Esophagus muscularis mucosa (tissue), 4 donors: ENCODE data around the gene STAT5B. TPM values are rescaled to one million over a fixed set of nuclear protein-coding genes. Genes with fewer than 3 reads are reported as not detected.

ENCODE experiments used
- DNase-seq: peaks from one replicate; pipeline ENCODE4 v3.0.0-alpha.2; 2017; ENCODE audit errors: extremely low spot score
- H3K27ac ChIP-seq, 4 donors: fragments of 200-600 bp; sonication (generic); replicated peaks in 1 of 4; 1 replicate in 3 of 4; 2 replicates in 1 of 4; pipeline ENCODE4 v1.5.1; 2016 to 2019; ENCODE audit warnings: mild to moderate bottlenecking in 1 of 4
- H3K27me3 ChIP-seq, 4 donors: fragments of 200-600 bp; sonication (generic); one replicate each; pipeline versions ENCODE4 v1.5.1 to v1.6.0; 2016 to 2019
- H3K36me3 ChIP-seq, 4 donors: fragments of 200-600 bp; sonication (generic); one replicate each; pipeline ENCODE4 v1.5.1; 2016 to 2019
- H3K4me1 ChIP-seq, 4 donors: fragments of 200-600 bp; sonication (generic); one replicate each; pipeline ENCODE4 v1.5.1; 2016 to 2019
- H3K4me3 ChIP-seq, 4 donors: fragments of 200-600 bp; sonication (generic); 1 replicate in 2 of 4; 2 replicates in 2 of 4; pipeline ENCODE4 v1.5.1; 2016 to 2019; ENCODE audit warnings: mild to moderate bottlenecking in 4 of 4, moderate library complexity in 1 of 4
- H3K9me3 ChIP-seq, 4 donors: fragments of 200-600 bp; sonication (generic); 1 replicate in 3 of 4; 2 replicates in 1 of 4; pipeline ENCODE4 v1.5.1; 2016 to 2019
- EP300 ChIP-seq: sonication (generic); formaldehyde crosslinking; IDR thresholded peaks from one replicate; pipeline ENCODE4 v1.6.1; 2017; ENCODE audit warnings: antibody characterized with exemption
- POLR2A ChIP-seq: fragments of 450-650 bp; IDR thresholded peaks from one replicate; pipeline ENCODE4 v1.6.1; 2017; ENCODE audit warnings: antibody characterized with exemption, moderate library complexity, mild to moderate bottlenecking, low read depth
- POLR2AphosphoS5 ChIP-seq, 2 donors: sonication (generic); formaldehyde crosslinking; IDR thresholded peaks; one replicate each; pipeline ENCODE4 v1.6.1; 2017; ENCODE audit warnings: antibody characterized with exemption in 2 of 2
- WGBS: methylation state at CpG from one replicate; pipeline ENCODE4 v1.1.5; 2018; 5-methylcytosine and 5-hydroxymethylcytosine counted together
- intact Hi-C: fragments of 100-400 bp; cut with DNase I; formaldehyde crosslinking; loops from one replicate; pipeline ENCODE4 v1.15.1; 2023
- total RNA-seq, 4 donors: library from RNA; depleted of rRNA; stranded (reverse); fragments of >200 nt; gene quantifications; one replicate each; pipeline versions ENCODE4 v1.1.0 to v1.2.1, GENCODE V29; 2016
- TF ChIP-seq, protein P1 (sequence below), 3 experiments: fragments of 200-600 bp in 2 of 3; fragments of 450-650 bp in 1 of 3; sonication (generic) in 2 of 3; IDR thresholded peaks; one replicate each; pipeline ENCODE4 v1.5.1; 2017 to 2019; ENCODE audit warnings: antibody characterized with exemption in 3 of 3, mild to moderate bottlenecking in 2 of 3, moderate library complexity in 1 of 3

STAT5B gene
- total RNA-seq, 4 donors from 2014 or later: 75.0 to 93.4 (median 85.2) TPM

DNA sequence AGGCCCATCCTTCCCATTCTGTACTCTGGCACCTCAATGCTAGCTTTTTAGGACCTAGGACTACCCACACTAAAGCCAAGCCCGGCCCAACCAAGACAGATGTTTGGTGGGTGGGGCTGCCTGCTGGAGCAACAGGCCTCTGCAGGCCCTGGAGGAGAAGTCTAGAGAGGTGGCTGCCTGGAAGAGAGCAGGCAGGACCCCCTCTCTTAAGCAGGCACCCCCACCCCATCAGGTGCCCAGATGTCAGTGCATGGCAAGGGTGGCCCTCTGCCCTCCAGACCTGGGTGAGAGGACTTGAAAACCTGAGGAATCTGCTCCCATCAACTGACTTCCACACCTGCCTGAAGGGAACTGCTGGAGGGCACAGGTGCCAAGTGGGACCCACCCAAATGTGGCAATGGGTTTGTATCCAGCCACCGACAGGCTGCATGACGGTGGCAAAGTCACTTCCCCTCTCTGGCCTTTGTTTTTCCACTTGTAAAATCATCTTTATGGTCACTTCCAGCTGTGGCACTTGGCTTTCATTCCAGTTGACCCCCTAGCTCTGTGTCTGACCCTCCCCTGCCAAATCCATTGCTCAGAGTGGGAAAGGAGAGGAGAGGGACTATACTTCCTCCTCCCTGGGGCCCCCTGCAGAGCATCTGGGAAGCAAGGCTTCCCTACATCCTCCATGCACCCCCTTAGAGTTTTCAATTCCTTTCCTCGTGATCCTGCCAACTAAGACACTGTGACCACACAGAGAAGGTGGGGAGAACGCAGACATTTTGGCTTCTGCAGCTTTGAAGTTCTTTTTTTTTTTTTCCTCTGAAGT, 10.4 kb upstream of the STAT5B start:
- H3K4me1 ChIP-seq: peaks cover 34 to 60% (median 59%) of the 10 kb centered on the region in 4 donors
- H3K36me3 ChIP-seq: peaks cover 0 to 7% (median 3%) of the 10 kb centered on the region in 4 donors
- H3K27ac ChIP-seq: peak overlapping the region; percentile 89 to 96 (median 91)
- peak overlapping the region; percentile 73 to 87 (median 79) for H3K4me3 ChIP-seq
- peak; percentile 92 for DNase-seq
- no peaks in the 10 kb centered on the region for H3K27me3 ChIP-seq
- TF ChIP-seq POLR2A (no peak), EP300 (no peak), POLR2AphosphoS5 (IDR thresholded peaks at IDR 0.05) (no peak)
- TF ChIP-seq, protein P1, sequence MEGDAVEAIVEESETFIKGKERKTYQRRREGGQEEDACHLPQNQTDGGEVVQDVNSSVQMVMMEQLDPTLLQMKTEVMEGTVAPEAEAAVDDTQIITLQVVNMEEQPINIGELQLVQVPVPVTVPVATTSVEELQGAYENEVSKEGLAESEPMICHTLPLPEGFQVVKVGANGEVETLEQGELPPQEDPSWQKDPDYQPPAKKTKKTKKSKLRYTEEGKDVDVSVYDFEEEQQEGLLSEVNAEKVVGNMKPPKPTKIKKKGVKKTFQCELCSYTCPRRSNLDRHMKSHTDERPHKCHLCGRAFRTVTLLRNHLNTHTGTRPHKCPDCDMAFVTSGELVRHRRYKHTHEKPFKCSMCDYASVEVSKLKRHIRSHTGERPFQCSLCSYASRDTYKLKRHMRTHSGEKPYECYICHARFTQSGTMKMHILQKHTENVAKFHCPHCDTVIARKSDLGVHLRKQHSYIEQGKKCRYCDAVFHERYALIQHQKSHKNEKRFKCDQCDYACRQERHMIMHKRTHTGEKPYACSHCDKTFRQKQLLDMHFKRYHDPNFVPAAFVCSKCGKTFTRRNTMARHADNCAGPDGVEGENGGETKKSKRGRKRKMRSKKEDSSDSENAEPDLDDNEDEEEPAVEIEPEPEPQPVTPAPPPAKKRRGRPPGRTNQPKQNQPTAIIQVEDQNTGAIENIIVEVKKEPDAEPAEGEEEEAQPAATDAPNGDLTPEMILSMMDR (IDR thresholded peaks at IDR 0.05): no peak
- intact Hi-C loops: no loop called here
- WGBS: 27% methylated on average over 4 of the region's 5 CpGs
- no peaks in the 10 kb centered on the region for H3K9me3 ChIP-seq

DNA sequence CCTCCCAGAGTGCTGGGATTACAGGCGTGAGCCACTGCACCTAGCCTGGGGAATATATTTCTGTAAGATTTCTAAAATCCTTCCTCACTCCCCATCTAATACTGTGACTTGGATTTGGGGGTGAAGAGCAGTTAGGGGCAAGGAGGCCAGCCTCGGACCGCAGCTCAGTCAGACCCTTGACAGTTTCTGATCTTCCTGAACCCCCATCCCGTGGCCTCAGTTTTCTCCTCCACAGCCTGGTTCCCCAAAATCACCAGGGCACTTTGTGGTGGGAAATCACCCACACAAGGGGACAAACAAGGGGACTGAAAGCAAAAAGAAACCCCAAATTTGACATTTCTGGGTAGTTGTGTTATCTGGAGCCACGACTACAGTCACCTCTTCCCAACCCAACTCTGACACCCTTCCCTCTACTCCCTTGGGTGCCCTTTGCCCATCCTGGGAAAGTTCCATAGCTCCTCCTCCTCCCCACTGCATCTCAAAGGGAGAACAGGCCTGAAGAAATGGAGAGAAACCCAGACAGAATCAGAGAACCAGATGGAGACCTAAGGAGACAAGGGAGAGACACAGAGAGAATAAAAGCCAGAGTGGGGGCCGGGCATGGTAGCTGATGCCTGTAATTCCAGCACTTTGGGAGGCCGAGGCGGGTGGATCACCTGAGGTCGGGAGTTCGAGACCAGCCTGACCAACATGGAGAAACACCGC, 9.3 kb upstream of the STAT5B start:
- no peaks in the 10 kb centered on the region for H3K36me3 ChIP-seq
- H3K4me1 ChIP-seq: peaks cover 34 to 51% (median 49%) of the 10 kb centered on the region in 4 donors
- H3K4me3 ChIP-seq: no peak overlapping the region
- intact Hi-C loops: no loop called here
- WGBS: 96% methylated on average over 11 of the region's 11 CpGs
- no peaks in the 10 kb centered on the region for H3K27me3 ChIP-seq
- no peaks in the 10 kb centered on the region for H3K9me3 ChIP-seq
- no peak for TF ChIP-seq POLR2AphosphoS5 (IDR thresholded peaks at IDR 0.05)
- TF ChIP-seq, protein P1 (IDR thresholded peaks at IDR 0.05): no peak
- no peak for TF ChIP-seq EP300
- no peak for TF ChIP-seq POLR2A
- peak overlapping the region in 1 of 4 donors; percentile 96 for H3K27ac ChIP-seq
- peak; percentile 42 for DNase-seq

DNA sequence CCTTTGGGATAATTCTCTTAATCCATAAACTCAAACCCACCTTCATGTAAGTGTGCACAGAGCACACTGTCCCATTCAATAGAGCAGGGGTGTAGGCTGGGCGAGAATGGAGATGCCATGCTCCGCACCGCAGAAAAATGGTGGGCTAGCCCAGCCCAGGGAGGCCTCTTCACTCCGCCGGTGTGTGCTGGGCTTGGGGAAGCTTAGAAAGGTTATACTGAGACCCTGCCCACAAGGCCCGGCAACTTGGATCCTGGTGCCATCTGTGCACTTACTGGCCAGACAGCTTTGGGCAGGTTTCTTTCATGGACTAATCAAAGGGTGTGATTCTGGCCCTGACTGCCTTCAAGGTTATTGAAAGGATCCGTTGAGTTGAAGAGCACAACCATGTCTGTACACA, 8.4 kb upstream of the STAT5B start:
- Histone ChIP-seq H3K27ac (no peak overlapping the region), H3K4me3 (no peak overlapping the region), H3K4me1 (peaks cover 29 to 41% (median 40%) of the 10 kb centered on the region in 4 donors), H3K9me3 (no peaks in the 10 kb centered on the region), H3K36me3 (no peaks in the 10 kb centered on the region), H3K27me3 (no peaks in the 10 kb centered on the region)
- DNase-seq: peak; percentile 24
- intact Hi-C loops: no loop called here
- WGBS: 89% methylated on average over 7 of the region's 7 CpGs
- TF ChIP-seq EP300 (no peak), POLR2A (no peak), POLR2AphosphoS5 (IDR thresholded peaks at IDR 0.05) (no peak)
- TF ChIP-seq, protein P1 (IDR thresholded peaks at IDR 0.05): no peak

DNA sequence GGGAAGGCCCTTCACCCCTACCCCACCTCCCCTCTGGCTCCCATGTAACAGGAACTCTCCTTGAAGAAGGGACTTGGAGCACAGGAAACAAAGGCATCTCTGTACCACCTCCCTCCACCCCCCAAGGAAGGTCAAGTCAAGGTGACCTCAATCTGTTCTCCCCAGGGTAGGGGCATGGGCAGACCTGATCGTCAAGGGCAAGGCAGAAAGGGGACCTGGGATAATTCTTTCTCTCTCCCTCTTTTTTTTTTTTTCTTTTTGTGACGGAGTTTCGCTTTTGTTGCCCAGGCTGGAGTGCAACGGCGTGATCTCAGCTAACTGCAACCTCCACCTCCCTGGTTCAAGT, 7.8 kb upstream of the STAT5B start:
- no peaks in the 10 kb centered on the region for H3K36me3 ChIP-seq
- no peaks in the 10 kb centered on the region for H3K9me3 ChIP-seq
- H3K4me1 ChIP-seq: peaks cover 23 to 36% (median 34%) of the 10 kb centered on the region in 4 donors
- H3K27ac ChIP-seq: no peak overlapping the region
- H3K27me3 ChIP-seq: no peaks in the 10 kb centered on the region
- intact Hi-C loops: no loop called here
- no peak overlapping the region for H3K4me3 ChIP-seq
- 94% methylated on average over 5 of the region's 5 CpGs for WGBS
- TF ChIP-seq EP300: no peak
- TF ChIP-seq POLR2AphosphoS5 (IDR thresholded peaks at IDR 0.05): no peak
- TF ChIP-seq, protein P1 (IDR thresholded peaks at IDR 0.05): no peak
- peak; percentile 55 for DNase-seq
